Testis (tissue), 3 donors: ENCODE measurements around the gene GJA8. TPM values are rescaled to one million over a fixed set of nuclear protein-coding genes. Genes with fewer than 3 reads are reported as not detected.
"Not testable (repeated sequence)": the region's sequence is repeated elsewhere in the genome, so short reads cannot be mapped to it uniquely, and the experiment has no call there.

Experiments
- DNase-seq: peaks from one replicate; pipeline ENCODE4 v3.0.0-alpha.2; 2019
- H3K27ac ChIP-seq, 2 donors: fragments of 200-600 bp; sonication (generic); one replicate each; pipeline ENCODE4 v1.5.1; 2019
- H3K27me3 ChIP-seq: fragments of 200-600 bp; sonication (generic); one replicate; pipeline ENCODE4 v1.5.1; 2019
- H3K36me3 ChIP-seq: fragments of 200-600 bp; sonication (generic); one replicate; pipeline ENCODE4 v1.5.1; 2017; ENCODE audit warnings: low read depth; ENCODE audit errors: missing control alignments
- H3K4me1 ChIP-seq: fragments of 200-600 bp; sonication (generic); one replicate; pipeline ENCODE4 v1.5.1; 2019
- H3K4me3 ChIP-seq, 2 donors: fragments of 200-600 bp; sonication (generic); one replicate each; pipeline ENCODE4 v1.5.1; 2017 to 2019
- H3K9me3 ChIP-seq: fragments of 200-600 bp; sonication (generic); one replicate; pipeline ENCODE4 v1.5.1; 2017
- CTCF ChIP-seq, 3 experiments: fragments of 450-650 bp in 2 of 3; fragments of 200-600 bp in 1 of 3; sonication (generic) in 1 of 3; IDR thresholded peaks; one replicate each; pipeline ENCODE4 v1.5.1; 2016 to 2019; ENCODE audit warnings: antibody characterized with exemption in 3 of 3, mild to moderate bottlenecking in 2 of 3, moderate library complexity in 1 of 3
- POLR2A ChIP-seq: fragments of 450-650 bp; IDR thresholded peaks from one replicate; pipeline ENCODE4 v1.6.1; 2017; ENCODE audit warnings: antibody characterized with exemption, mild to moderate bottlenecking, moderate library complexity
- WGBS, 2 donors: methylation state at CpG; one replicate each; pipeline ENCODE4 v1.1.5; 2018; 5-methylcytosine and 5-hydroxymethylcytosine counted together
- intact Hi-C: fragments of 100-400 bp; cut with DNase I; formaldehyde crosslinking; loops from one replicate; pipeline ENCODE4 v1.15.1; 2023; ENCODE audit warnings: low total_unique reads
- polyA plus RNA-seq: library from polyadenylated mRNA; stranded (reverse); fragments of 350-450 nt; fragmentation: Illumina TruSeq; extraction: RNeasy Lipid Tissue Mini Kit (QIAGEN cat#74804); gene quantifications from one replicate; pipeline ENCODE4 v1.2.3, GENCODE V29; 2014; ENCODE audit warnings: low read depth, low replicate concordance; ENCODE audit not compliant: insufficient read depth
- total RNA-seq, 2 donors: library from RNA; depleted of rRNA; stranded (reverse); fragments of >200 nt; gene quantifications; one replicate each; pipeline ENCODE4 v1.2.3, GENCODE V29; 2016

Gene GJA8
- total and polyA plus RNA-seq, 3 donors from 2014 or later = 5.1 to 13.4 (median 10.2) TPM

DNA sequence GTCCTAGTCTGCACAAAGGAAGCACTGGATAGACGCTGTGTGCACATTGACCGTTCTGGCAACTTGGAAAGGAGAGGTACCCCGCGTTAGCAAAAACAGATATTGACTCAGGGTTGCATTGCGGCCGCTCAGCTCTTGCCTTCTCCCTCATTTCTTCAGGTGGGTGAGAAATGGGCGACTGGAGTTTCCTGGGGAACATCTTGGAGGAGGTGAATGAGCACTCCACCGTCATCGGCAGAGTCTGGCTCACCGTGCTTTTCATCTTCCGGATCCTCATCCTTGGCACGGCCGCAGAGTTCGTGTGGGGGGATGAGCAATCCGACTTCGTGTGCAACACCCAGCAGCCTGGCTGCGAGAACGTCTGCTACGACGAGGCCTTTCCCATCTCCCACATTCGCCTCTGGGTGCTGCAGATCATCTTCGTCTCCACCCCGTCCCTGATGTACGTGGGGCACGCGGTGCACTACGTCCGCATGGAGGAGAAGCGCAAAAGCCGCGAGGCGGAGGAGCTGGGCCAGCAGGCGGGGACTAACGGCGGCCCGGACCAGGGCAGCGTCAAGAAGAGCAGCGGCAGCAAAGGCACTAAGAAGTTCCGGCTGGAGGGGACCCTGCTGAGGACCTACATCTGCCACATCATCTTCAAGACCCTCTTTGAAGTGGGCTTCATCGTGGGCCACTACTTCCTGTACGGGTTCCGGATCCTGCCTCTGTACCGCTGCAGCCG, 5.4 kb downstream of the GJA8 start:
- H3K9me3 ChIP-seq = no peaks in the 10 kb centered on the region
- WGBS, 2 donors = 68 to 82% methylated on average over 27 to 44 of the region's 44 CpGs
- peak overlapping the region; percentile 24 to 42 for H3K4me3 ChIP-seq
- H3K36me3 ChIP-seq = no peaks in the 10 kb centered on the region
- H3K27ac ChIP-seq = no peak overlapping the region
- intact Hi-C loops = no loop called here
- H3K27me3 ChIP-seq = no peaks in the 10 kb centered on the region
- TF ChIP-seq CTCF (IDR thresholded peaks at IDR 0.05) (no peak), POLR2A (no peak)
- no peak for DNase-seq
- no peaks in the 10 kb centered on the region for H3K4me1 ChIP-seq

GRCh38 chr1:147912553-147912952, 10.0 kb downstream of the GJA8 start:
- Histone ChIP-seq H3K27me3 (no peaks in the 10 kb centered on the region), H3K4me1 (no peaks in the 10 kb centered on the region), H3K27ac (no peak overlapping the region), H3K9me3 (no peaks in the 10 kb centered on the region), H3K4me3 (no peak overlapping the region), H3K36me3 (no peaks in the 10 kb centered on the region)
- intact Hi-C loops = no loop called here
- TF ChIP-seq POLR2A = no peak
- TF ChIP-seq CTCF (IDR thresholded peaks at IDR 0.05) = no peak
- 49 to 79% methylated on average over 2 of the region's 2 CpGs for WGBS, 2 donors
- DNase-seq = no peak

DNA sequence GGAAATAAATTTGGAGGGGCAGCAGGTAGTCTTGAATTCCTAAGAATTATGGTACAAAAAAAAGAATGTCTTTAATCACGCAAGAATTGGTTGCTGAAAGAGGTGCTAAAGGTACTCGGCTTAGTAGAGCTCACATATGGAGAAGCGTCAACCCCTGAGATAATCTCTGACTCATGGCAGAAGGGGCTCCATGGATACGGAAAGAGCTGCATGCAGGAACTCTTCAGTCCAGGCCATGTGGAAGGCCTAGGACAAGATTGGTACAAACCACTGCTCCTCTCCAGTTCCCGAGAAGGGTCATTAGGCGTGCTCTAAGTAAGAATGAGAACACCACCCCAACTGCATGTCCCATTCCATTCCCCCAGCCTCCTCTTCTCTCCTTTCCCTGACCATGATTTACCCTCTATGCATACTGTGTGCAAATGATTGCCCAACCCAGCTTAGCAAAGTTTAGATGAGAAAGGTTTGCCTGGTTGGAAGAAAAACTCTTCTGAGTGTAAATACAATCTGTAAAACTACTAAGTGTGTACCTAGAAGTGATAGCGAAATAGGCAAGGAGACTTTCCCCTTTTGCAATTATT, 10.9 kb downstream of the GJA8 start:
- Histone ChIP-seq H3K4me1 (no peaks in the 10 kb centered on the region), H3K4me3 (no peak overlapping the region), H3K27me3 (no peaks in the 10 kb centered on the region), H3K27ac (no peak overlapping the region), H3K9me3 (no peaks in the 10 kb centered on the region), H3K36me3 (no peaks in the 10 kb centered on the region)
- intact Hi-C loops = no loop called here
- TF ChIP-seq CTCF (IDR thresholded peaks at IDR 0.05) (no peak), POLR2A (no peak)
- DNase-seq = no peak
- WGBS, 2 donors = 89% methylated on average over 7 of the region's 7 CpGs

DNA sequence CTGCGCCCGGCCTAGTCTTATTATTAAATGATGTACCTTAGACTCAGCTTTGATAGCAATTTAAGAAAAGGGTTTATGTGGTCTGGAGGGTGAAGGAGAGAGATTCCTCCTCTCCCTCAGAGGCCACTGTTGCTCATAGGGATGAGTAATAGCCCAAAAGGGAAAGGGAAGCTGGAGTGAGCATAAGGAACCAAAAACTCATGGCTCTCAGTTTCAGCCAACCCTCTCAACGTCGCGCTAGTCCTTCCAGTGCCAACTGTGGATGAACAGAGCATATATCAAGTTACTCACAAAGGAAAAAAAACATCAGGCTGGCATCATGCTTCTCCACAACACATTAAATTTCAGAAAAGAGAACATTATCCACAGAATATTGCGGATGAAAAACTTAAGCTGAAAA, 17.3 kb downstream of the GJA8 start:
- no peaks in the 10 kb centered on the region for H3K4me1 ChIP-seq
- H3K4me3 ChIP-seq = no peak overlapping the region
- no peaks in the 10 kb centered on the region for H3K27me3 ChIP-seq
- intact Hi-C loops = no loop called here
- TF ChIP-seq CTCF (IDR thresholded peaks at IDR 0.05) (no peak), POLR2A (no peak)
- H3K27ac ChIP-seq = no peak overlapping the region
- 91 to 92% methylated on average over 6 of the region's 6 CpGs for WGBS, 2 donors
- DNase-seq = no peak
- no peaks in the 10 kb centered on the region for H3K36me3 ChIP-seq
- no peaks in the 10 kb centered on the region for H3K9me3 ChIP-seq

DNA sequence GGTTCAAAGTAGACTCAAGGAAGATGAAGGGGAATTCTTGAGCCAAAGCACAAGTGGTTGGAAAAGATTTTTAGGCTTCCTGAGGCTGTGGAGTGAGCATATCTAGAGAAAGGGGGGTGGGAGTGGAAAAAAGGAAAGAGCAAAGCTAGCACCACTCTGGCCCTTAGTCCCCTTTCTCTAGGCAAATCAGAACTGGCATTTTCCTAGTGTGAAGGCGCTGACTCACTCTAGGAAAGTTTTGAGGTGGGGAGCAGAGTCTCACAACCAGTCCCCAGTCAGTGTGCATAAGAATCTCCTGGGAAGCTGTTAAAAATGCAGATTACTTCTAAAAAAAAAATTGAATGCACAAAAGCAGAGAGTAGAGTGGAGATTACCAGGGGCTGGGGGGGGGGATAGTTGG, 22.2 kb downstream of the GJA8 start:
- intact Hi-C loops = no loop called here
- TF ChIP-seq POLR2A = no peak
- TF ChIP-seq CTCF (IDR thresholded peaks at IDR 0.05) = no peak

DNA sequence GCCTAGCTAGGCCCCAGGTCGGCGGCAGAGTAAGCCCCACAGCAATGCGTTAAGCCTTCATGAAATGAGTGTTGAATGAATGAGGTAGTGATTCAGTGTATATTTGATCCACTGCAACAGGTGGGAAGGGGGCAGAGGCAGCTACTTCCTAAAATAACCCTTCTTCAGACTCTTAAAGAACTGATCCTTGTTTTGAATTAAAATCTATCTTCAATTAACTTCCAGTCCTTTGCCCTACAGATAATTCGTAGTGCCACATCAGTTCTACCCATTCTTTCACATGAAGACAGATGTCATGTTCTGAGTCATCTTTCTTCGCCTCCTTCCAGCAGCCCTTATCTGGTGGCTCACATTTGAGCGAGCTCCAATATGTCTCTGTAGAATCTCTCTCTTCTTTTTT, 24.6 kb downstream of the GJA8 start:
- H3K4me1 ChIP-seq, intact Hi-C loops, DNase-seq, H3K27ac ChIP-seq, H3K27me3 ChIP-seq, H3K4me3 ChIP-seq, H3K36me3 ChIP-seq, H3K9me3 ChIP-seq: not testable (repeated sequence)
- 58 to 94% methylated on average over 3 to 4 of the region's 6 CpGs for WGBS, 2 donors

More for the DNA sequence above, 22.2 kb downstream of the GJA8 start:
- H3K4me3 ChIP-seq = no peak overlapping the region
- DNase-seq = no peak
- H3K36me3 ChIP-seq = no peaks in the 10 kb centered on the region
- H3K27me3 ChIP-seq = no peaks in the 10 kb centered on the region
- no peak overlapping the region for H3K27ac ChIP-seq
- H3K4me1 ChIP-seq = no peaks in the 10 kb centered on the region
- WGBS, 2 donors = 45 to 96% methylated on average over 1 of the region's 1 CpG
- no peaks in the 10 kb centered on the region for H3K9me3 ChIP-seq

DNA sequence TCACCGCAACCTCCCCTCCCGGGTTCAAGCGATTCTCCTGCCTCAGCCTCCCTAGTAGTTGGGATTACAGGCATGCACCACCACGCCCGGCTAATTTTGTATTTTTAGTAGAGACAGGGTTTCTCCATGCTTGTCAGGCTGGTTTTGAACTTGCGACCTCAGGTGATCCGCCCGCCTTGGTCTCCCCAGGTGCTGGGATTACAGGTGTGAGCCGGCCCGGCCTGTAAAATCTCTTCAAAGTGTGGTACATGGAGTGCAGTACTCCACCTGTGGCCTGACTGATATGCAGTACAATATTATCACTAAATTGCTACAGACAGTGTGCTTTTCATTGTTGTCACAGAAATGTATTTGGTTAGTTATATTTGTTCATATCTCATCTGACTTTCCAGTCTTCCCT, 25.1 kb downstream of the GJA8 start:
- H3K4me1 ChIP-seq, H3K36me3 ChIP-seq, intact Hi-C loops, H3K9me3 ChIP-seq, H3K27me3 ChIP-seq, DNase-seq, H3K27ac ChIP-seq, H3K4me3 ChIP-seq: not testable (repeated sequence)
- WGBS, 2 donors = no CpG with 5 or more reads among the region's 10 CpGs
